ENCODE results near the gene CACYBP.

CACYBP gene

GRCh38 chr1:174999936-175000696 is at the start of gene CACYBP:
Gene CACYBP, plus strand, starts transcription at chr1:174999947. Its CDS starts 234 bp downstream, at chr1:175000181.
- FAIRE-seq = no peak

GRCh38 chr1:174953285-174954072 is 46.3 kb upstream of the CACYBP start:
- no peak for FAIRE-seq

GRCh38 chr1:174954073-174954460 is 45.7 kb upstream of the CACYBP start:
- no peak for FAIRE-seq

GRCh38 chr1:174954671-174955669 is 44.8 kb upstream of the CACYBP start:
- no peak for FAIRE-seq

GRCh38 chr1:174956086-174956485 is 43.7 kb upstream of the CACYBP start:
- FAIRE-seq = no peak

- FAIRE-seq = no peak
Measured at GRCh38 chr1:174956976-174957375, 42.8 kb upstream of the CACYBP start.

GRCh38 chr1:174957829-174958228 is 41.9 kb upstream of the CACYBP start:
- no peak for FAIRE-seq

GRCh38 chr1:174958396-174958795 is 41.4 kb upstream of the CACYBP start:
- FAIRE-seq = no peak

GRCh38 chr1:174960362-174960761 is 39.4 kb upstream of the CACYBP start:
- FAIRE-seq = no peak

- no peak for FAIRE-seq
Measured at GRCh38 chr1:174963529-174964125, 36.1 kb upstream of the CACYBP start.

GRCh38 chr1:174964261-174964971 is 35.3 kb upstream of the CACYBP start:
- FAIRE-seq = no peak

- no peak for FAIRE-seq
Measured at GRCh38 chr1:174964972-174965361, 34.8 kb upstream of the CACYBP start.

- no peak for FAIRE-seq
Measured at GRCh38 chr1:174965362-174966007, 34.3 kb upstream of the CACYBP start.

GRCh38 chr1:174966008-174966572 is 33.7 kb upstream of the CACYBP start:
- FAIRE-seq = no peak

- no peak for FAIRE-seq
Measured at GRCh38 chr1:174967845-174968705, 31.7 kb upstream of the CACYBP start.

- no peak for FAIRE-seq
Measured at GRCh38 chr1:174968750-174969244, 30.9 kb upstream of the CACYBP start.

- FAIRE-seq = no peak
Measured at GRCh38 chr1:174969977-174970376, 29.8 kb upstream of the CACYBP start.

- FAIRE-seq = no peak
Measured at GRCh38 chr1:174971466-174971865, 28.3 kb upstream of the CACYBP start.

- no peak for FAIRE-seq
Measured at GRCh38 chr1:174971902-174972301, 27.8 kb upstream of the CACYBP start.

- no peak for FAIRE-seq
Measured at GRCh38 chr1:174974711-174975119, 25.0 kb upstream of the CACYBP start.

All from G401.6 (cell line).